Body of pancreas (tissue), 4 donors: ENCODE data around the gene CA9. TPM values are rescaled to one million over a fixed set of nuclear protein-coding genes. Genes with fewer than 3 reads are reported as not detected.

Source experiments
- ATAC-seq: fragments of 150-250 bp; one replicate; pipeline ENCODE4 v1.9.1; 2016
- DNase-seq, 4 donors: peaks; one replicate each; pipeline ENCODE4 v3.0.0-alpha.2; 2019
- H3K27ac ChIP-seq, 4 donors: fragments of 200-600 bp; sonication (generic); 1 replicate in 3 of 4; 2 replicates in 1 of 4; pipeline versions ENCODE4 v1.5.1 to v1.6.1; 2016 to 2019; ENCODE audit warnings: mild to moderate bottlenecking in 1 of 4, mixed read lengths in 1 of 4, moderate library complexity in 1 of 4
- H3K27me3 ChIP-seq, 2 donors: fragments of 200-600 bp; sonication (generic); one replicate each; pipeline ENCODE4 v1.6.0; 2016; ENCODE audit warnings: mild to moderate bottlenecking in 1 of 2
- H3K36me3 ChIP-seq, 2 donors: fragments of 200-600 bp; sonication (generic); replicated peaks in 1 of 2; 2 replicates each; pipeline ENCODE4 v1.5.1; 2016; ENCODE audit warnings: low read depth in 2 of 2; ENCODE audit not compliant: insufficient read depth in 1 of 2
- H3K4me1 ChIP-seq: fragments of 200-600 bp; sonication (generic); one replicate; pipeline ENCODE4 v1.6.0; 2016
- H3K4me3 ChIP-seq, 2 donors: fragments of 200-600 bp; sonication (generic); 1 replicate in 1 of 2; 2 replicates in 1 of 2; pipeline ENCODE4 v1.5.1; 2016 to 2019
- H3K9me3 ChIP-seq, 3 donors: fragments of 200-600 bp; sonication (generic); 1 replicate in 2 of 3; 2 replicates in 1 of 3; pipeline ENCODE4 v1.5.1; 2016
- POLR2A ChIP-seq, 3 donors: fragments of 450-650 bp; IDR thresholded peaks; one replicate each; pipeline ENCODE4 v1.6.1; 2016; ENCODE audit warnings: antibody characterized with exemption in 3 of 3, mild to moderate bottlenecking in 2 of 3
- WGBS, 2 donors: methylation state at CpG; one replicate each; pipeline ENCODE4 v1.1.5; 2017; 5-methylcytosine and 5-hydroxymethylcytosine counted together
- intact Hi-C: fragments of 100-400 bp; cut with DNase I; formaldehyde crosslinking; loops from one replicate; pipeline ENCODE4 v1.15.1; 2023
- total RNA-seq, 2 donors: library from RNA; depleted of rRNA; stranded (reverse); fragments of >200 nt; gene quantifications; one replicate each; pipeline ENCODE4 v1.1.0, GENCODE V29; 2016
- TF ChIP-seq, protein P1 (sequence below), 7 experiments: fragments of 450-650 bp in 4 of 7; fragments of 200-600 bp in 3 of 7; sonication (generic) in 3 of 7; IDR thresholded peaks; one replicate each; pipeline ENCODE4 v1.5.1; 2016 to 2019; ENCODE audit warnings: antibody characterized with exemption in 7 of 7

Gene CA9
- total RNA-seq, 2 donors from 2014 or later = 2.6 to 21.8 TPM

DNA sequence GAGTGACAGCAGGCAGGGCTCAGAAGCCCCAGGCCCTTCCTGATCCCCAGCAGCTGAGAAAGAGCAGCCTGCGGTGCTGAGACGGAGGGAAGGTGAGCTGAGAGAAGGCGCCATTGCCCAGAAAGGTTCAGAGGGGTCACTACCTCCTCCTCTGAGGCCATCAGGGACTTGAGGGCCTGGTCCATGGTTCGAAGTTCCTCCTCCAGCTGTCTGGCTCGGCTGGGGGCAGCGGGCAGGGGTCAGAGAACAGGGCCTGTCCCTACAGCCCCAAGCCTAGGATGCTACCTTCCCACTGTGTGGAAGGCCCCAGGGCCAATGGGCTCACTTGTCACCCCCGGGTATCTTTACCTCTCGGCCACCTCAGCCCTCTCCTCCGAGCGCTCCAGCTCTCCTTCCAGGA is 11.2 kb downstream of the CA9 start:
- intact Hi-C loops = no loop called here
- no peak for DNase-seq
- Histone ChIP-seq H3K9me3 (no peaks in the 10 kb centered on the region), H3K36me3 (no peaks in the 10 kb centered on the region), H3K4me3 (no peak overlapping the region), H3K27me3 (no peaks in the 10 kb centered on the region), H3K4me1 (peaks cover 3% of the 10 kb centered on the region), H3K27ac (no peak overlapping the region)
- TF ChIP-seq, protein P1, sequence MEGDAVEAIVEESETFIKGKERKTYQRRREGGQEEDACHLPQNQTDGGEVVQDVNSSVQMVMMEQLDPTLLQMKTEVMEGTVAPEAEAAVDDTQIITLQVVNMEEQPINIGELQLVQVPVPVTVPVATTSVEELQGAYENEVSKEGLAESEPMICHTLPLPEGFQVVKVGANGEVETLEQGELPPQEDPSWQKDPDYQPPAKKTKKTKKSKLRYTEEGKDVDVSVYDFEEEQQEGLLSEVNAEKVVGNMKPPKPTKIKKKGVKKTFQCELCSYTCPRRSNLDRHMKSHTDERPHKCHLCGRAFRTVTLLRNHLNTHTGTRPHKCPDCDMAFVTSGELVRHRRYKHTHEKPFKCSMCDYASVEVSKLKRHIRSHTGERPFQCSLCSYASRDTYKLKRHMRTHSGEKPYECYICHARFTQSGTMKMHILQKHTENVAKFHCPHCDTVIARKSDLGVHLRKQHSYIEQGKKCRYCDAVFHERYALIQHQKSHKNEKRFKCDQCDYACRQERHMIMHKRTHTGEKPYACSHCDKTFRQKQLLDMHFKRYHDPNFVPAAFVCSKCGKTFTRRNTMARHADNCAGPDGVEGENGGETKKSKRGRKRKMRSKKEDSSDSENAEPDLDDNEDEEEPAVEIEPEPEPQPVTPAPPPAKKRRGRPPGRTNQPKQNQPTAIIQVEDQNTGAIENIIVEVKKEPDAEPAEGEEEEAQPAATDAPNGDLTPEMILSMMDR (IDR thresholded peaks at IDR 0.05) = no peak
- no peak for TF ChIP-seq POLR2A (IDR thresholded peaks at IDR 0.05)
- WGBS, 2 donors = 88 to 95% methylated on average over 7 of the region's 10 CpGs
- no peak for ATAC-seq

DNA sequence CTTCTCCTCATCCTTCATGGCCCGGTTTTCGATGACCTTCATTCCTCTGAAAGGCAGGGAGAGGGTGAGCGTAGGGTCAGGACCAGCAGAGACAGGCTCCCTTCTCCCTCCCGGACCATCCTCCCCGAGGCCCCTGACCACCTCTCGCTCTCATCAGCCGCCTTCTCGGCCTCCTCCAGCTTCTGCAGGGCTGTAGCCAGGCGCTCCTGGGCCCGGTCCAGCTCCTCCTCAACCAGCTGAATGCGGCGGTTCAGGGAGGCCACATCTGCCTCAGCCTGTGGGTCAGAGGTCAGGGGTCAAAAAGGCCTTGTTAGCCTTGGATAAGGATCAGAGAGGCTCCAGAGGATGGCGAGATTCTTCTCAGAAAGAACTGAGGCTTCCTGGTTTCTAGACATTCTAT is 11.8 kb downstream of the CA9 start:
- Histone ChIP-seq H3K27me3 (no peaks in the 10 kb centered on the region), H3K27ac (no peak overlapping the region), H3K4me3 (no peak overlapping the region), H3K4me1 (peaks cover 7% of the 10 kb centered on the region), H3K9me3 (no peaks in the 10 kb centered on the region), H3K36me3 (no peaks in the 10 kb centered on the region)
- WGBS, 2 donors = 81 to 88% methylated on average over 10 to 13 of the region's 13 CpGs
- DNase-seq (no peak), ATAC-seq (no peak)
- TF ChIP-seq, protein P1 (IDR thresholded peaks at IDR 0.05) = no peak
- no peak for TF ChIP-seq POLR2A (IDR thresholded peaks at IDR 0.05)
- intact Hi-C loops = no loop called here

DNA sequence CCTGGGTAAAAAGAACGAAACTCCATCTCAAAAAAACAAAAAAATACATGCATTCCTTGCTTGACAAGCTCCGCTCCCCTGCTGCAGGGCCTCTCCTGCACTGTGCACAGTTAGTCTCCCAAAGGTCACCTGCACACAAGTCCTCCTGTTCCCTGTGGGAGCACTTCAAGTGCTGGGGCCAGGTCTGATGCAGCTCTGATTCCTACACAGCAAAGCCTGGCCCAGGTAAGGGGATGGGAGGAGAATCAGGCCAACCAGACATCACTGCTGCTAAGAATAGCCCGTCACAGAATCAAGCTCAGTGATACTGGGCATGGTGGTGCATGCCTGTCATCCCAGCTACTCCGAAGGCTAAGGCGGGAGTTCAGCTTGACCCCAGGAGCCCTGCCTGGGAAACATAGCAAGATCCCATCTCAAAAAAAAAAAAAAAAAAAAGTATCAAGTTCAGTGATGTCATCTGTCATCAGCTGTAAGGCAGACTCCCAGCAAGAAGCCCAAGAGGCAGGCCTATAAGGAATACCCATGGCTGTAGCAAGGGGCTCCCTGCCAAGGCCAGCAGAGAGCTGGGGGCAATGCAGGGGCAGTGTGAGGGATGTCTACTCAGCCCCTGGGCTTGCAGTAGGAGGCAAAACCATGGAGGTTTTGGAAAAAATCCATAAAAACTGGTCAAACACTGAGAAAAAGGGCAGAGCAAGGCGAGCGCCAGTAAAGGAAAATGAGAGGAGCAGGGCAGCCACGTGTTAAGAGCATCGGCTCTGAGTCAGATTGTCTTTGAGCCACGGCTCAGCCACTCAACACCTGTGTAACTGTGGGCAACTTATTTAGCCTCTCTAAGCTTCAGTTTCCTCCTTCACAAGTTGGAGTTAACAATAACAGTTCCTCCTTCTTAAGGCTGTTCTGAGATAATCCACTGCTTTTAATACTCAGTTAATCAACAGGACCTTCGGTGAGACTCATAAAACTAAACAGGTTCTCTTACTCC is 12.8 kb downstream of the CA9 start:
- intact Hi-C loops = no loop called here
- DNase-seq = no peak
- no peak for ATAC-seq
- no peak overlapping the region for H3K27ac ChIP-seq
- H3K36me3 ChIP-seq = no peaks in the 10 kb centered on the region
- TF ChIP-seq, protein P1 (IDR thresholded peaks at IDR 0.05) = no peak
- TF ChIP-seq POLR2A (IDR thresholded peaks at IDR 0.05) = no peak
- no peaks in the 10 kb centered on the region for H3K27me3 ChIP-seq
- peaks cover 11% of the 10 kb centered on the region for H3K4me1 ChIP-seq
- no peaks in the 10 kb centered on the region for H3K9me3 ChIP-seq
- 80 to 85% methylated on average over 11 of the region's 11 CpGs for WGBS, 2 donors
- H3K4me3 ChIP-seq = no peak overlapping the region

DNA sequence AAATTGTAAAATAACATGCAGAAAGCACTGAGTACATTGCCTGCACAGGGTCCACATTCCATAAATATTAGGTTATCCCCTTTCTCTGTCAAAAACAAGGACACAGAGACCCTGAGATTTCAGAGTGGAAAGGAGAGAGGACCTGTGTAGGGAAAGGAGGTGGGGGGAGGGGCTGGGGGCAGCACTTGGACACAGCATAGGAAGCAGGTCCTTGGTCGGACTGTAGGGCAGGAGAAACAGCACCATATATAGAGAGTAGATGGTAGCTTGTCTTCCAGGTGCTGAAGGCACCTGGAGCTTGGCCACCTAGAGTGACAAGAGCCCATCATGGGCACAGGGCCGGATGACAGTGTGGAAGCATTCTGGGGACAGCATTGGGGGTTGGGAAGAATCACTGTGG is 13.6 kb downstream of the CA9 start:
- no peak for TF ChIP-seq POLR2A (IDR thresholded peaks at IDR 0.05)
- TF ChIP-seq, protein P1 (IDR thresholded peaks at IDR 0.05) = no peak
- WGBS, 2 donors = 84% methylated on average over 2 of the region's 2 CpGs
- no peak for ATAC-seq
- DNase-seq = no peak
- H3K27ac ChIP-seq = no peak overlapping the region
- H3K4me1 ChIP-seq = peaks cover 11% of the 10 kb centered on the region
- H3K9me3 ChIP-seq = no peaks in the 10 kb centered on the region
- H3K27me3 ChIP-seq = no peaks in the 10 kb centered on the region
- no peak overlapping the region for H3K4me3 ChIP-seq
- intact Hi-C loops = no loop called here
- no peaks in the 10 kb centered on the region for H3K36me3 ChIP-seq
